DOHH2 (cell line): ENCODE results near the gene SLC9A1.

Source experiments
- H3F3A ChIP-seq: fragments of 200-600 bp; sonication (generic), shearing (Covaris generic); 2 replicates; pipeline ENCODE4 v1.6.0; 2016; ENCODE audit warnings: antibody characterized with exemption, mild to moderate bottlenecking; ENCODE audit not compliant: control insufficient read depth, insufficient read depth
- H3K27ac ChIP-seq: fragments of 200-600 bp; sonication (generic); 2 replicates; pipeline ENCODE4 v1.5.1; 2014; ENCODE audit warnings: low read depth, mild to moderate bottlenecking, low read length, moderate library complexity
- H3K27me3 ChIP-seq: fragments of 200-600 bp; sonication (generic); 2 replicates; pipeline ENCODE4 v1.6.1; 2014; ENCODE audit warnings: mild to moderate bottlenecking, low read length, mixed read lengths; ENCODE audit not compliant: control insufficient read depth
- H3K36me3 ChIP-seq: fragments of 200-600 bp; sonication (generic); 2 replicates; pipeline ENCODE4 v1.6.1; 2014; ENCODE audit warnings: mild to moderate bottlenecking, low read length, moderate library complexity, mixed read lengths; ENCODE audit not compliant: control insufficient read depth
- H3K4me1 ChIP-seq: fragments of 200-600 bp; sonication (generic); 2 replicates; pipeline ENCODE4 v1.6.1; 2014; ENCODE audit warnings: mild to moderate bottlenecking, low read length, mixed read lengths; ENCODE audit not compliant: control insufficient read depth
- H3K4me2 ChIP-seq: fragments of 200-600 bp; sonication (generic); 2 replicates; pipeline ENCODE4 v1.6.0; 2014; ENCODE audit warnings: mild to moderate bottlenecking, low read length, moderate library complexity
- H3K4me3 ChIP-seq: fragments of 200-600 bp; sonication (generic); 2 replicates; pipeline ENCODE4 v1.5.1; 2014; ENCODE audit warnings: mild to moderate bottlenecking, low read length, mixed read lengths
- H3K79me2 ChIP-seq: fragments of 200-600 bp; sonication (generic); 2 replicates; pipeline ENCODE4 v1.6.1; 2014; ENCODE audit warnings: mild to moderate bottlenecking, low read length, mixed read lengths; ENCODE audit not compliant: control insufficient read depth
- H3K9me2 ChIP-seq: fragments of 200-600 bp; sonication (generic); replicated peaks from 2 replicates; pipeline ENCODE4 v1.6.1; 2014; ENCODE audit warnings: mild to moderate bottlenecking, low read length, mixed read lengths; ENCODE audit not compliant: control insufficient read depth
- H3K9me3 ChIP-seq: fragments of 200-600 bp; sonication (generic); 2 replicates; pipeline ENCODE4 v1.6.1; 2014; ENCODE audit warnings: antibody characterized with exemption, low read length, mixed read lengths; ENCODE audit not compliant: control insufficient read depth, insufficient read depth
- H4K20me1 ChIP-seq: fragments of 200-600 bp; sonication (generic); 2 replicates; pipeline ENCODE4 v1.6.0; 2014; ENCODE audit warnings: low read depth, mild to moderate bottlenecking, antibody characterized with exemption, low read length, moderate library complexity; ENCODE audit not compliant: control insufficient read depth, insufficient read depth
- EZH2phosphoT487 ChIP-seq: fragments of 200-600 bp; sonication (generic); IDR thresholded peaks from 2 replicates; pipeline ENCODE4 v1.6.1; 2017; ENCODE audit warnings: borderline replicate concordance, mild to moderate bottlenecking, antibody characterized with exemption, low read length, moderate library complexity, mixed read lengths
- TF ChIP-seq, protein P1 (sequence below): fragments of 200-600 bp; sonication (generic); IDR thresholded peaks from one replicate; pipeline ENCODE4 v1.5.1; 2014; ENCODE audit warnings: antibody characterized with exemption, mild to moderate bottlenecking, low read depth, low read length; ENCODE audit not compliant: poor library complexity, severe bottlenecking

Gene SLC9A1

DNA sequence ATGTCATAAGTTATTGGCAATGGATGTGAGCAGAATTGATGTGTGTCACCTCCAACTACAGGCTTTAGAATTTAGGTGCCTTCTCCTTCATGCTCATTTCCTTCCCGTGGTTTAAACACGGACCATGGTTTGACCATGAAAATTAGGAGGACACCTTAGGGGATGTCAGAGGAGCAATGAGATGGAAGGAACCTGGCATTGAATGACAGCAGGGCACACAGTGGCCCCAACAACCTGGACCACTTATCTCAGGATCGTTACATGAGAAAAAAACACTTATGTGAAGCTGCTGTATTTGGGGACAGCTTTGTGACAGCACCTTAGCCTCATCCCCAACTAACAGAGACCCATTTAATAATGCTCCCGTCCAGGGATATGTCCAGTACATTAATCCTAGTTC, 70.8 kb downstream of the SLC9A1 start:
- Histone ChIP-seq H3K36me3 (no peaks in the 10 kb centered on the region), H3K27ac (no peak overlapping the region), H4K20me1 (no peaks in the 10 kb centered on the region), H3K4me3 (no peak overlapping the region), H3K4me2 (no peak overlapping the region), H3F3A (no peaks in the 10 kb centered on the region), H3K9me2 (no peaks in the 10 kb centered on the region), H3K9me3 (no peaks in the 10 kb centered on the region), H3K79me2 (no peaks in the 10 kb centered on the region), H3K27me3 (no peaks in the 10 kb centered on the region), H3K4me1 (no peaks in the 10 kb centered on the region)
- TF ChIP-seq, protein P1, sequence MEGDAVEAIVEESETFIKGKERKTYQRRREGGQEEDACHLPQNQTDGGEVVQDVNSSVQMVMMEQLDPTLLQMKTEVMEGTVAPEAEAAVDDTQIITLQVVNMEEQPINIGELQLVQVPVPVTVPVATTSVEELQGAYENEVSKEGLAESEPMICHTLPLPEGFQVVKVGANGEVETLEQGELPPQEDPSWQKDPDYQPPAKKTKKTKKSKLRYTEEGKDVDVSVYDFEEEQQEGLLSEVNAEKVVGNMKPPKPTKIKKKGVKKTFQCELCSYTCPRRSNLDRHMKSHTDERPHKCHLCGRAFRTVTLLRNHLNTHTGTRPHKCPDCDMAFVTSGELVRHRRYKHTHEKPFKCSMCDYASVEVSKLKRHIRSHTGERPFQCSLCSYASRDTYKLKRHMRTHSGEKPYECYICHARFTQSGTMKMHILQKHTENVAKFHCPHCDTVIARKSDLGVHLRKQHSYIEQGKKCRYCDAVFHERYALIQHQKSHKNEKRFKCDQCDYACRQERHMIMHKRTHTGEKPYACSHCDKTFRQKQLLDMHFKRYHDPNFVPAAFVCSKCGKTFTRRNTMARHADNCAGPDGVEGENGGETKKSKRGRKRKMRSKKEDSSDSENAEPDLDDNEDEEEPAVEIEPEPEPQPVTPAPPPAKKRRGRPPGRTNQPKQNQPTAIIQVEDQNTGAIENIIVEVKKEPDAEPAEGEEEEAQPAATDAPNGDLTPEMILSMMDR, result no peak
- no peak for TF ChIP-seq EZH2phosphoT487

DNA sequence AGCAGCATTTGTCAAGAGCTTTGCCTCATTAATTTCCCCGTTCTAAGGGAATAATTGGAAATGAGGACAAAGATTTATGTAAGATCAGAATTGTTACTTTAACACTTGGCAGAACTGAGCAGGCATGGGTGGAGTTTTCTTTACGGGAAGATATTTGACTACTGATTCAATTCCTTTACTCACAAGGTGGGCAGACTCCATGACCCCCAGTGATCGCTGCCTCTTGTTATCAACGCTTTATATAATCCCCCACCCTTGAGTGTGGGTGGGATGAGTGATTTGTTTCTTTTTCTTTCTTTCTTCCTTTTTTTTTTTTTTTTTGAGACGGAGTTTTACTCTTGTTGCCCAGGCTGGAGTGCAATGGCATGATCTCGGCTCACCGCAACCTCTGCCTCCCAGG, 77.0 kb downstream of the SLC9A1 start:
- H3K36me3 ChIP-seq, result no peaks in the 10 kb centered on the region
- H3K79me2 ChIP-seq, result no peaks in the 10 kb centered on the region
- H3F3A ChIP-seq, result no peaks in the 10 kb centered on the region
- no peaks in the 10 kb centered on the region for H4K20me1 ChIP-seq
- H3K9me2 ChIP-seq, result no peaks in the 10 kb centered on the region
- H3K27ac ChIP-seq, result no peak overlapping the region
- H3K4me3 ChIP-seq, result no peak overlapping the region
- H3K4me2 ChIP-seq, result no peak overlapping the region
- H3K9me3 ChIP-seq, result no peaks in the 10 kb centered on the region
- H3K27me3 ChIP-seq, result 0 out of 2 replicates have a peak, but pooled peaks cover 5% of the 10 kb centered on the region
- H3K4me1 ChIP-seq, result no peaks in the 10 kb centered on the region
- TF ChIP-seq, protein P1, result no peak
- no peak for TF ChIP-seq EZH2phosphoT487

DNA sequence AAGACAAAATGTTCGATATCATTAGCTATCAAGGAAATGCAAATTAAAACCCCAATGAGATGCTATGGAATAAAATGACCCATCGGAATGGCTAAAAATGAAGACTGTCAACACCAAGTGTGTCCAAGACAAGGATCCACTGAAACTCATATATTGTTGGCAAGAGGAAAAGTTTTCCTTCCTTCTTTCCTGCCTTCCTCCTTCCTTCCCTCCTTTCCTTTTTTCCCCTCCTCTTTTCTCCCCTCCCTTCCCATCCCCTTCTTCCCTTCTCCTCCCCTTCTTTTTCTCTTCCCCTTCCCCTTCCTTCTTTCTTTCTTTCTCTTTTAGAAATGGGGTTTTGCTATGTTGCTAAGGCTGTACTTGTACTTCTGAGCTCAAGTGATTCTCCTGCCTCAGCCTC, 78.1 kb downstream of the SLC9A1 start:
- no peak overlapping the region for H3K4me2 ChIP-seq
- no peaks in the 10 kb centered on the region for H3K79me2 ChIP-seq
- no peak for TF ChIP-seq EZH2phosphoT487
- TF ChIP-seq, protein P1, result no peak
- H3K27ac ChIP-seq, result no peak overlapping the region
- H3K9me2 ChIP-seq, result no peaks in the 10 kb centered on the region
- no peaks in the 10 kb centered on the region for H3K9me3 ChIP-seq
- H3F3A ChIP-seq, result no peaks in the 10 kb centered on the region
- no peak overlapping the region for H3K4me3 ChIP-seq
- no peaks in the 10 kb centered on the region for H3K4me1 ChIP-seq
- no peaks in the 10 kb centered on the region for H3K36me3 ChIP-seq
- no peaks in the 10 kb centered on the region for H4K20me1 ChIP-seq
- 0 out of 2 replicates have a peak, but pooled peaks cover 5% of the 10 kb centered on the region for H3K27me3 ChIP-seq
